Stimulated activated CD8-positive, alpha-beta memory T cell treated with anti-CD3 and anti-CD28 coated beads, Interleukin-15, amount 100 ng/mL, for 4 hours (primary cell): ENCODE data around the gene OR4N2.
"Not testable (repeated sequence)": the region's sequence is repeated elsewhere in the genome, so short reads cannot be mapped to it uniquely, and the experiment has no call there.

Source experiments
- DNase-seq, 2 donors: peaks; one replicate each; pipeline ENCODE4 v3.0.0-alpha.2; 2020; ENCODE audit warnings: low read depth in 2 of 2

OR4N2 gene

DNA sequence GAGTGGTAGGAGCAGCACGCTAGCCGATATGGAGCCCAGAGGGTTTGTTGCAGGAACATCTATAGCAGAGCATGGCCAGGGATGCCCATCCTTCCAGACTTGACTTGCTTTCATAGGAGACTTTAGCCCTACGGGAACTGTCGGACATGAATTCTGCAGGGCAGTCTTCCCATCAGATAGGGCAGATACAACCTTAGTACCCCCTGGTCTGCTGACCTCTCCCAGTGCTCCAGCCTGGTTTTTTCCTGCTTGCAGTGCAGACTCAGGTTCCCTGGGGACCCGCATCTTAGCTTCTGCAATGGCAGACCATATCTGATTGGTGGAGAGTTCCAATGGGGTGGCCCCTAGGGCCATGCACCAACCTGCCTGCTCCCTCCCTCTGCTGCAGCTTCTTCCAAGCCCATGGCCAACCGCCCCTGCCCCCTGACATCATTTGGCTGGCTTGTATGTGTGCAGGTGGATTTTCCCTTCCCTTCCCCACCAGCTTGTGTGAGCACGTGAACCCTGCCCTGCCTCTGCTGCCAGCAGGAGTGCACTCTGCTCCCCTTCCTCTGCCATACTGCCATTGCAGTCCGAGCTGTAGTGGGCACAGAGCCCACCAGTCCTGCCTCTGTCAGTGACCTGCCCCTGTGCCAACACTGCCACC is 30.8 kb downstream of the OR4N2 start:
- DNase-seq, result not testable (repeated sequence)

DNA sequence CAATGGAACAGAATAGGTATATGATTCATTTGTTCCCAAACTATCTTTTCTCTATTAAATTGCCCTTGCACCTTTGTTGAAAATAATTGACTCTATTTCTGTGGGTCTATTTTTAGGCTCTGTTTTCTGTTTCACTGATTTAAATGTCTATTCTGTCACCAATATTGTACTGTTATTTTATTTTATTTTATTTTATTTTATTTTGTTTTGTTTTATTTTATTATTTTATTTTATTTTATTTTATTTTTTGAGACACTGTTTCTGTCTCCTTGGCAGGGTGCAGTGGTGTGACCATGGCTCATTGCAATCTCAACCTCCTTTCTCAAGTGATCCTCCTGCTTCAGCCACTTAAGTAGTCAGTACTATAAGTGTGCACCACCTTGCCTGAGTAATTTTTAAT is 34.9 kb downstream of the OR4N2 start:
- DNase-seq, result no peak

GRCh38 chr14:19851365-19851764 is 47.8 kb downstream of the OR4N2 start:
- DNase-seq, result no peak

GRCh38 chr14:19866061-19866669 is 62.6 kb downstream of the OR4N2 start:
- not testable (repeated sequence) for DNase-seq

DNA sequence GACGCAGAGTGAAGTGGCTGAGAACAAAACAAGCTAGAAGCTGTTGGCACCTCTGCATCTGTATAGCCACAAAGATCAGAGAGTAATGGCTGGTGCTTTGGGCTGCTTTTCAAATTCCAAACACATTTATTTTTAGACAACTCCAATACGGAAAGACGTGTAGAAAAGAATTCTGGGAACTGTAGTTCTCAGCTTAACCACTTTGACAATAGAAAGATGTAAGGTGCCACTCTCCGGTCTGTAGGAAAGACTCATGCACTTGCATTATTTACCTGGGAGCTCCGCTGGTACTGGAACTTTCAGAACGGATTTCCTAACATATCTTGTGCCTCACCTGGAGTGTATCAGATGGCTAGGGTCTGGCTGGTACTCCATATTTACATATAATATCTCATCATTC is 69.6 kb downstream of the OR4N2 start:
- DNase-seq, result no peak

DNA sequence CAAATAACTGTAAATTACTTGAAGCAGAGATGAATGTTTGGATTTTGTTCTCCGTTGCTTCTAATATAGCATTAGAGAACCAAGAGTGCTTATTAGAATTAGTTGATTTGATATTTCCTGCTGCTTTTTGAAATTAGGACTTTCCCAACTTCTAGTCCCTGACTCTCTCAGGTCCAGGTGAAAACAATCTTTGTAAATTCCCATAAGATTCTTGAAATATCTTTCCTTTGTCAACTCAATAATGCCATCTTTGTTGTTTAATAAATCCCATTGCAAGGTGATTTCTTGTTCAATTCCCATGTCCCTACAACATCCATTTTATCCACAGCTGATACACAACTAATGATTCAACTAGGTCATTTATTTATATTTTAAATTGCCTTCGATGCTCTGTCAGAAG is 71.3 kb downstream of the OR4N2 start, which contains the start of gene OR4K2:
Gene OR4K2, plus strand, starts transcription at position 301 of the 400 bp plus-strand sequence. CDS start 1,126 bp downstream, outside the sequence.
- no peak for DNase-seq

- no peak for DNase-seq
These were observed 74.6 kb downstream of the OR4N2 start for GRCh38 chr14:19878029-19878642.
